Stimulated activated CD4-positive, alpha-beta T cell treated with anti-CD3 and anti-CD28 coated beads, Interleukin-1b, Interleukin-23, amount 100 ng/mL, for 24 hours (primary cell): ENCODE measurements around the gene PLEKHO1.

ENCODE experiments used
- DNase-seq, 4 experiments: peaks; one replicate each; pipeline ENCODE4 v3.0.0-alpha.2; 2020; ENCODE audit warnings: low read depth in 4 of 4, low spot score in 1 of 4

Gene PLEKHO1

DNA sequence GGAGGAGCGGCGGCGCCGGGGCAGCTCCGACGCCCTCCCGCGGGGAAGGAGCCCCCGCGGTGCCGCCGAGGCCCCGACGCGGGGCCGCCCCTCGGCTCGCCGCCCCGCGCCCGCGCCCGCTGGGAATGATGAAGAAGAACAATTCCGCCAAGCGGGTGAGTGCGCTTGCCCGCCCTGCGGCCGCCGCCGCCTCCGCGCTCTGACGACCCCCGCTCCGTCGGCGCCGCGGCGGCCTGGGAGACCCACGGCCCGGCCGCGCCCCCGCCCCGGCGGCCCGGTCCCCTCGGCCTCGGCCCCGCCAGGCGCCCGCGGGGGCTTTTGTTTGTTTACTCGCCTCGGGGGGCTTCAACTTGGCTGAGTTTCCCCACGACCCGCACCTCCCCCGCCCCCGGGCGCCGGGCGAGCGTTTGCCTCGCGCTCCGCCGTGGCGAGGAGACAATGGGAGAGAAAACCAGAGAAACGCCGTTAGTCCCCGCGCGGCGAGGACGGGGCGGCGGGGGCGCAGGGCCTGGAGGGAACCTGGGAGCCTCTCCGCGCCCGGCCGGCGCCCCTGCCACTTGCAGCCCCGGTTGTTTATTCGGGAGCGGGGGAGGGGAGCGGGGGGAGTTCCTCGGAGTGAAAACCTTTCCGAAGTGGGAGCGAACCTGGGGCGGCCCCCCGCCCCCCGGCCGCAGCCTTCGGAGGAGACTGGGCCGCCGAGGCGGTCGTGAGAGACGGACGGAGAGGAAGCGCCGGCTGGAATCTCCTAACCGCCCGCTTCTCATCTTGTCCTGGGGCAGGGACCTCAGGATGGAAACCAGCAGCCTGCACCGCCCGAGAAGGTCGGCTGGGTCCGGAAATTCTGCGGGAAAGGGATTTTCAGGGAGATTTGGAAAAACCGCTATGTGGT lies 661 bp downstream of the PLEKHO1 start:
- DNase-seq, result no peak

DNA sequence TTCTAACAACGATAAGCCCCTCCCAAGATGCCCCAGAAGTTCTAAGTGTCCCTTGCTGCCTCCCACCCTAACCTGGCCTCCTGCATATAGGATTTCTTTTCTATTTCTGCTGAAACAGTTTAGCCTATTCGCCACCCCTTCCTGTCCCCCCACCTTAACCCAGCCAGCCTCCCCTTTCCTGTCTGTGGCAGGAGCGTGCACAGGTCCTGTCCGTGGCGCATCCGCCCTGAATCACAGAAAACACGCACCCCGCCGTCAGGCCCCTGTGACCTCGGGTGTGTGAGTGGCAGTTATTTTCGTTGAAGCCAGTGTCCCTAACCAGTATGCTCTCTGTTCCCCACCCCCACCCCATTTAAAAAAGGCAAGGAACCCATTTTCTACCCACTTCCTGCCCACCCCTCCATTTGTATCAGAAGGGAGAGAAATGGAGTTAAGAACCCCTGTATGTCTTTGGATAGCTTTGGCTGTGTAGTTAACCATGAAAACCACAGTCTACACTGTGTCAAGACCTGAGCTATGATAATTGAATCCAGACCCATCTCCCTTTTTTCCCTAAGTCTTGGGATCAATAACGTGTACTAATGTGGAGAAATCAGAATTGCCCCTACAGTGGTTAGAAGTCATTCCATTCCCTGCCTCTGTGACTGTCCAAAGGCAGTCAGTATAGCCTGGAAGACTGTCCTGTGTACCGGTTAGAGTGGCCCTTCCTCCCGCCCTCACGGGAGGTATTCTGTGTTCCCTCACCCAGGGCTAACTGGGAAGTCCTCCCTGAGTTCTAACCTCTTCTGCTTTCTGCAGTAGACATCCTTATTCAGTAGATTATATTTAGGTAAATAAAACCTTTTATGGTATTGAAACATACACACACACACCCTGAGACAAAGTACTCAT lies 1.8 kb downstream of the PLEKHO1 start:
- DNase-seq, result peak in 2 of 4 experiments; percentile 26 to 27

- DNase-seq, result no peak
These were observed 2.4 kb downstream of the PLEKHO1 start for GRCh38 chr1:150152182-150152536.

DNA sequence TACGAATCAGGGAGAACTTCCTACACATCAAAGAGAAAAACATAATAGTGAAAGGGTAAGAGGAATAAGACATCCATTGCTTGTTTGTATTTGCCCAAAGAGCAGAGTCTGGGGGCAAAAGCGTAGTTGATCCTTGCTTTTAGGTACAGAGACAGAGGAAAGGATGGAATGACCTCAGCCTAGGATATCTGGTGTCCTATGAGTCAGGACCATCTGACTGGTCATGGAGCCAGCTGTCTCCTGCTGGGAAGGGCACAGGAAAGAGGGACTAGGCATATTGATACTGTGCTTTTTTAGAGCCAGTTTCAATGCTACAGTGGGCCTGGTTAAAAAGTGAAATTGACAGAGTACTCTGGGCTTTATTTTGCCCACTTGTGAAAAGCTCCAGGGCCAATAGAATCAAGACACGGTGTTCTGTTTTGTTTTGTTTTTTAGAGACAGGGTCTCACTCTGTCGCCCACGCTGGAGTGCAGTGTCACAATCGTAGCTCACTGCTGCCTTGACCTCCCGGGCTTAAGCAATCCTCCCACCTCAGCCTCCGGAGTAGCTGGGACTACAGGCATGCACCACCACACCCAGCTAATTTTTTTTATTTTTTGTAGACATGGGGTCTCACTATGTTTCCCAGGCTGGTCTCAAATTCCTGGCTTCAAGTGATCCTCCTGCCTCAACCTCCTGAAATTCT lies 3.2 kb downstream of the PLEKHO1 start:
- DNase-seq, result no peak

DNA sequence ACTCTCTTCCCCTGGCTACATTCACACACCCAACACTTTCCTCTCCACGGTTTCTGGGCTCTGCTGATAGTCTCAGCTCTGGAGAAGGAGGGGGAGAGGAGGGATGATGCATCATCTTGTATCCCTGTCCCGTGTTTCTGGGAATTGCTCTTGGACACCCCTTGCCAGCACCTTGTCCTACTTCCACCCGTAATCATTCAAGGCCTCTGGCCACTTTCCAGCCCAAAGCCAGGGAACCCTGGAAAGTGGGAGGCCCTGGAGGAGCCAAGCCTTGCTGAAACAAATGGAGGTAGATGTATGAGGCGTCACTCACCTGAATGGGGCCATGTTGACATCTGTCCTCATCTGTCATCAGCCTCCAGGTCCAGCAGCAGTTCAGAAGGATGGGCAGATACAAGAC lies 4.4 kb downstream of the PLEKHO1 start:
- DNase-seq, result no peak

DNA sequence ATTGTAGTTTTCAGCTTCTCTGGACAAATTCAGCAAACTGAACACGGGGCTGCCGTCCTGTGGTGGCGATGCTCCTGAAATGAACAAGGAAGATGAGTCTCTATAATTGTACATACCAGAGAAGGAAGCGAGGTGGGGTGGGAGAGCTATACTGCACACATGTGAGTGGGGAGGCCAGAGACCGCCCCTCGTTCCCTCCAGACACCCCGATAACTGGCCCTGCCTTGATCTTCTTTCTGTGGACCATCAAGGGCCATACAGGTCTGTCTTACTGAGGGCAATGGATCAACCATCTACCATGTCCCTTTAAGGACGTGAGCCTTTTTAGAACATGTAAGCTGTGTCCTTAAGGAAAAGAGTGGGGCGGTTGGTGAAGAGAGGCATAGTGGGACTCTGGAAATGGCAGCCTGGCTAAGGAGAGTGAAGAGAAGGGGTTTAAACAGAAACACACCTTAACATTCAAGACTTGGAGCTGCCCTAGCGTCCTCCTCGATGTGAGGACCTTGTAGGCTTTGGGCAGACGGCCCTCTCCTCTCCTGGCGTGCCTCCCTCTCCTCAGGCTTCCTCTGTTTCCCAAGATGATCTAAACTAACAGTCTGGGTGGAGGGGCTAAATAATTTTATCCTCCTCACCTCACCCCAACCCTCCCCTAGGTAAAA lies 5.8 kb downstream of the PLEKHO1 start:
- DNase-seq, result no peak

GRCh38 chr1:150156868-150157603 lies 7.3 kb downstream of the PLEKHO1 start:
- no peak for DNase-seq

GRCh38 chr1:150159550-150159949 lies 9.8 kb downstream of the PLEKHO1 start:
- DNase-seq, result no peak

DNA sequence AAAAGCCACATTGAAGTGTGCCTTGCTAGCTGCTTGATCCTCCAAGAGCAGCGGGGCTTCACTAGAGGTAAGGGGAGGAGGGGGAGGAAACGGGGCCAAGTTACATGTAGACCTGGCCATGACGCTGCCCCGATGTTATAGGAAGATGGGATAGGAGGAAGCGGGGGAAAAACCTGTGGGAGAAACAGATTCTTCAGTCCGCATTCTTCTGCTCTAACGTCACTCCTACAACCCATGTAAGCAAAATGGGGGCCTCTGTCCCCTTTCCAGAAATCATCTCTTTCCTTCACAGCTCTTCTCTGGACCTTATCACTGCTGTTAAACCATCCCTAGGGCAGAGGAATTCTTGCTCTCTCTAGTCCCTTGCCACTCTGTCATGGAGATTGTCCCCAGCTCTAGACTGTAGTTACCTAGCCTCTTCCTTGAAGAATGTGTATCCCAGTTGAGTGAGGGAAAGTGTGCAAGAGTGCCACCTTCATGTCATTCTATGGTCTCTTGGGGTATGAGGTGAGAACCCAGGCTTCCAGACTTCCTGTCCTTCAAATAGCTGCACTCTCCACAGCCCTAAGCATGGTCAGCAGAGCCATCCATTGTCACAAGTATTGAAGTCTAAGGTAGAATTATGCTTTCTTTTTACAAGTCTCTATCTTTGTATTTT lies 11.4 kb downstream of the PLEKHO1 start:
- DNase-seq, result no peak

GRCh38 chr1:150161747-150162581 lies 12.2 kb downstream of the PLEKHO1 start:
- no peak for DNase-seq

DNA sequence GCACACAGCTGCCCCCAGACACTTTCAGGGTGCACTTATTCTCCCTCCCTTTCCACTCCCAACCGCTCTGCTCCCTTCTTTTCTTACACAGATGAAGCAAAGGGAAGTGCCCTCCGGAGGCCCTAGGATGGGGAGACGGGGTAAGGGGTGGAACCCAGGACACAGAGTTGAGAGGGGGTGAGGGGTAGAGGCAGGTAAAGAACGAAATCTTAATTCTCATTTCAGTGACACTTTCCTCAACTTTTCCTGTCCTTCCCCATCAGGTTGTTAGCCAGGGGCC lies 12.8 kb downstream of the PLEKHO1 start:
- DNase-seq, result no peak

GRCh38 chr1:150162862-150163706 lies 13.4 kb downstream of the PLEKHO1 start:
- DNase-seq, result no peak

DNA sequence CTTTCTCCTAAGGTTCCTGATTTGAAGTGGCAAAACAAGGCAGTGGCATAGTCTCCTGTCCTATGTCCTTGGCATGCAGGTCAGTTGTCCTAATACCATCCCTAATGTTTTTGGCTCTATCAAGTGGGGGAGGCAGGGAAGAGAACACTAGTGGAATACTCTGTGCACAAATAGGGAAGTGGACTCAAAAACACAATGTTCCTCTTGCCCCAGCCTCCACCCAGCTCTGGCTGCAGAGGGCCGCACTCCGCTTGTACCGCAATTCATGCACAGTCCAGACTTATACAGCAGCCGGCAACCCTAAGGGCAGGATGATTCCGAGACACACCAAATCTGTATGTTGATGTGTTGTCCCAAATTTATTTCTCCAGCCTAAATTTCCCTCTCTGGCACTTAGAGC lies 14.5 kb downstream of the PLEKHO1 start:
- no peak for DNase-seq

- DNase-seq, result no peak
These were observed 15.1 kb downstream of the PLEKHO1 start for GRCh38 chr1:150164779-150165178.

- no peak for DNase-seq
These were observed 16.2 kb downstream of the PLEKHO1 start for GRCh38 chr1:150165622-150166612.

DNA sequence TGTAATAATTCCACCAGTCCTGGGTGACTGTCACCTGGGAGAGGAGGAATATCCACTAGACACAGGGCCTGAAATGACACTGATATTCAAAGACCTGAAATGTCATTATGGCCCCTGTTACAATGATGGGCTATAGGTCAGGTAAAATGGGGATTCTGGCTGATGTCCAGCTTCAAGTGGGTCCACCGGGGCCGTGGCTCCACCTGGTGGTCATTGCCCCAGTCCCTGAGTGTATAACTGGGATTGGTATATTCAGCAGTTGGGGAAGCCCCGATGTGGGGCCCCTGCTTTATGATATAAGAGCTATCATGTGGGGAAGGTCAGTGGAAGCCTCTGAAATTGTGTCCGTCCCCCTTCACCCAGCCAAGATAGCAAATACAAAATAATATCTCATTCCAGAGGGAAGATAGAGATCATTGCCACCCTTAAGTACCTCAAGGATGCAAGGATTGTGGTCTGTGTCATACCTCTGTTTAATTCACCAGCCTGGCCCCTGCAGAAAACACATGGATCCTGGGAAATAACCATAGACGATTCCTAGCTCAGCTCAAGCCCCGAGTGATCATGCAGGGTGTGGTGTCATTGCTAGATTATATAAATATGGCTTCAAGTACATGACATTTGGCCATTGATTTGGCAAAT lies 19.4 kb downstream of the PLEKHO1 start:
- no peak for DNase-seq

- DNase-seq, result no peak
These were observed 22.1 kb downstream of the PLEKHO1 start for GRCh38 chr1:150171801-150172200.
